T-helper 1 cell treated with Interleukin-12 subunit alpha and Interleukin-12 subunit beta and Interleukin-4 antibody, amounts not matched to agents 30 μg/mL and 1 μg/mL, for 36 hours (primary cell): ENCODE measurements around the gene ZNF334.

ENCODE experiments used
- H3K27ac Mint-ChIP-seq: one replicate; pipeline ENCODE4 v1.8.0; 2021; ENCODE audit warnings: mild to moderate bottlenecking, mixed read lengths
- H3K27me3 Mint-ChIP-seq: one replicate; pipeline ENCODE4 v1.8.0; 2021; ENCODE audit warnings: low read depth, mixed read lengths
- H3K36me3 Mint-ChIP-seq: one replicate; pipeline ENCODE4 v1.8.0; 2021; ENCODE audit warnings: low read depth, mixed read lengths
- H3K4me1 Mint-ChIP-seq: one replicate; pipeline ENCODE4 v1.8.0; 2021; ENCODE audit warnings: low read depth, mixed read lengths
- H3K4me3 Mint-ChIP-seq: one replicate; pipeline ENCODE4 v1.8.0; 2021; ENCODE audit warnings: mild to moderate bottlenecking, moderate library complexity, mixed read lengths
- H3K9me3 Mint-ChIP-seq: one replicate; pipeline ENCODE4 v1.8.0; 2021; ENCODE audit warnings: mixed read lengths

The ZNF334 gene

GRCh38 chr20:46512943-46513844 lies at the start of gene ZNF334:
TSS of gene ZNF334 (minus strand) at chr20:46513559. CDS start at chr20:46512102, 1,457 bp downstream.
- H3K4me1 Mint-ChIP-seq = peaks cover 13% of the 10 kb centered on the region
- peaks cover 8% of the 10 kb centered on the region for H3K9me3 Mint-ChIP-seq
- H3K27me3 Mint-ChIP-seq = no peaks in the 10 kb centered on the region
- H3K27ac Mint-ChIP-seq = peak within 1 kb of the TSS; percentile 76
- peaks cover 8% of the 10 kb centered on the region for H3K36me3 Mint-ChIP-seq
- H3K4me3 Mint-ChIP-seq = peak within 1 kb of the TSS; percentile 75

- H3K27ac Mint-ChIP-seq = no peak overlapping the region
- peaks cover 29% of the 10 kb centered on the region for H3K4me1 Mint-ChIP-seq
These were observed 49.2 kb upstream of the ZNF334 start for GRCh38 chr20:46562373-46563169.

GRCh38 chr20:46562009-46562372 lies 48.6 kb upstream of the ZNF334 start:
- Mint-ChIP-seq H3K27me3 (no peaks in the 10 kb centered on the region), H3K4me1 (peaks cover 28% of the 10 kb centered on the region), H3K27ac (no peak overlapping the region), H3K4me3 (no peak overlapping the region), H3K36me3 (no peaks in the 10 kb centered on the region), H3K9me3 (no peaks in the 10 kb centered on the region)

More at GRCh38 chr20:46562373-46563169, 49.2 kb upstream of the ZNF334 start:
- Mint-ChIP-seq H3K4me3 (no peak overlapping the region), H3K27me3 (peaks cover 3% of the 10 kb centered on the region), H3K9me3 (no peaks in the 10 kb centered on the region), H3K36me3 (no peaks in the 10 kb centered on the region)

- no peaks in the 10 kb centered on the region for H3K9me3 Mint-ChIP-seq
- H3K4me1 Mint-ChIP-seq = peaks cover 37% of the 10 kb centered on the region
- no peak overlapping the region for H3K4me3 Mint-ChIP-seq
- H3K27me3 Mint-ChIP-seq = no peaks in the 10 kb centered on the region
- peaks cover 3% of the 10 kb centered on the region for H3K36me3 Mint-ChIP-seq
- no peak overlapping the region for H3K27ac Mint-ChIP-seq
These were observed 46.5 kb upstream of the ZNF334 start for GRCh38 chr20:46559685-46560440.

GRCh38 chr20:46559001-46559400 lies 45.6 kb upstream of the ZNF334 start:
- Mint-ChIP-seq H3K27me3 (no peaks in the 10 kb centered on the region), H3K36me3 (peaks cover 3% of the 10 kb centered on the region), H3K9me3 (no peaks in the 10 kb centered on the region), H3K27ac (no peak overlapping the region), H3K4me1 (peaks cover 41% of the 10 kb centered on the region), H3K4me3 (no peak overlapping the region)

GRCh38 chr20:46558511-46558959 lies 45.2 kb upstream of the ZNF334 start:
- H3K36me3 Mint-ChIP-seq = peaks cover 3% of the 10 kb centered on the region
- H3K4me1 Mint-ChIP-seq = peaks cover 43% of the 10 kb centered on the region
- H3K27me3 Mint-ChIP-seq = no peaks in the 10 kb centered on the region
- no peaks in the 10 kb centered on the region for H3K9me3 Mint-ChIP-seq
- no peak overlapping the region for H3K27ac Mint-ChIP-seq
- no peak overlapping the region for H3K4me3 Mint-ChIP-seq

- no peaks in the 10 kb centered on the region for H3K9me3 Mint-ChIP-seq
- H3K27me3 Mint-ChIP-seq = no peaks in the 10 kb centered on the region
- H3K27ac Mint-ChIP-seq = no peak overlapping the region
- peaks cover 3% of the 10 kb centered on the region for H3K36me3 Mint-ChIP-seq
- no peak overlapping the region for H3K4me3 Mint-ChIP-seq
- peaks cover 54% of the 10 kb centered on the region for H3K4me1 Mint-ChIP-seq
These were observed 44.0 kb upstream of the ZNF334 start for GRCh38 chr20:46557231-46557956.

- no peaks in the 10 kb centered on the region for H3K9me3 Mint-ChIP-seq
- H3K36me3 Mint-ChIP-seq = peaks cover 3% of the 10 kb centered on the region
- H3K4me3 Mint-ChIP-seq = no peak overlapping the region
- peaks cover 60% of the 10 kb centered on the region for H3K4me1 Mint-ChIP-seq
- H3K27ac Mint-ChIP-seq = no peak overlapping the region
- no peaks in the 10 kb centered on the region for H3K27me3 Mint-ChIP-seq
These were observed 42.1 kb upstream of the ZNF334 start for GRCh38 chr20:46555370-46555956.

GRCh38 chr20:46554828-46555227 lies 41.5 kb upstream of the ZNF334 start:
- H3K27ac Mint-ChIP-seq = no peak overlapping the region
- no peak overlapping the region for H3K4me3 Mint-ChIP-seq
- peaks cover 60% of the 10 kb centered on the region for H3K4me1 Mint-ChIP-seq
- H3K27me3 Mint-ChIP-seq = no peaks in the 10 kb centered on the region
- no peaks in the 10 kb centered on the region for H3K9me3 Mint-ChIP-seq
- H3K36me3 Mint-ChIP-seq = peaks cover 3% of the 10 kb centered on the region

- Mint-ChIP-seq H3K27ac (no peak overlapping the region), H3K4me3 (no peak overlapping the region), H3K9me3 (no peaks in the 10 kb centered on the region), H3K36me3 (peaks cover 3% of the 10 kb centered on the region), H3K4me1 (peaks cover 54% of the 10 kb centered on the region), H3K27me3 (no peaks in the 10 kb centered on the region)
These were observed 40.6 kb upstream of the ZNF334 start for GRCh38 chr20:46553926-46554325.

GRCh38 chr20:46552460-46553420 lies 39.4 kb upstream of the ZNF334 start:
- peaks cover 47% of the 10 kb centered on the region for H3K4me1 Mint-ChIP-seq
- peaks cover 3% of the 10 kb centered on the region for H3K36me3 Mint-ChIP-seq
- peak overlapping the region; percentile 57 for H3K4me3 Mint-ChIP-seq
- H3K9me3 Mint-ChIP-seq = no peaks in the 10 kb centered on the region
- no peaks in the 10 kb centered on the region for H3K27me3 Mint-ChIP-seq
- H3K27ac Mint-ChIP-seq = peak overlapping the region; percentile 87

- Mint-ChIP-seq H3K36me3 (peaks cover 3% of the 10 kb centered on the region), H3K4me3 (no peak overlapping the region), H3K9me3 (no peaks in the 10 kb centered on the region), H3K4me1 (peaks cover 43% of the 10 kb centered on the region), H3K27ac (peak overlapping the region; percentile 87), H3K27me3 (no peaks in the 10 kb centered on the region)
These were observed 38.4 kb upstream of the ZNF334 start for GRCh38 chr20:46551522-46552381.
